GM19043 (cell line): ENCODE measurements around the gene MRPL11.
"Not testable (repeated sequence)": the region's sequence is repeated elsewhere in the genome, so short reads cannot be mapped to it uniquely, and the experiment has no call there.

Source experiments
- ATAC-seq: cut with Tn5 transposase; IDR thresholded peaks from one replicate; pipeline ENCODE4 v1.9.1; 2021; ENCODE audit warnings: low read depth; ENCODE audit not compliant: unreplicated experiment

The MRPL11 gene

GRCh38 chr11:66467756-66468155, 29.1 kb upstream of the MRPL11 start:
- ATAC-seq: no peak

- ATAC-seq: peak; percentile 16
Measured at GRCh38 chr11:66467034-66467659, 28.5 kb upstream of the MRPL11 start.

- ATAC-seq: peak; percentile 77
Measured at GRCh38 chr11:66466225-66467033, 27.8 kb upstream of the MRPL11 start, which contains the start of gene PELI3. TSS of gene PELI3 (plus strand) at chr11:66466905. CDS start at chr11:66468129, 1,224 bp downstream.

- ATAC-seq: no peak
Measured at GRCh38 chr11:66465373-66466224, 27.0 kb upstream of the MRPL11 start.

- no peak for ATAC-seq
Measured at GRCh38 chr11:66464916-66465315, 26.3 kb upstream of the MRPL11 start.

GRCh38 chr11:66464116-66464515, 25.5 kb upstream of the MRPL11 start:
- ATAC-seq: not testable (repeated sequence)

GRCh38 chr11:66462911-66463310, 24.3 kb upstream of the MRPL11 start:
- ATAC-seq: no peak

- no peak for ATAC-seq
Measured at GRCh38 chr11:66462010-66462409, 23.4 kb upstream of the MRPL11 start.

GRCh38 chr11:66459138-66459778, 20.6 kb upstream of the MRPL11 start:
- ATAC-seq: no peak

GRCh38 chr11:66457826-66458225, 19.2 kb upstream of the MRPL11 start:
- ATAC-seq: no peak

- no peak for ATAC-seq
Measured at GRCh38 chr11:66454828-66455227, 16.2 kb upstream of the MRPL11 start.

GRCh38 chr11:66454247-66454646, 15.6 kb upstream of the MRPL11 start:
- ATAC-seq: no peak

GRCh38 chr11:66451663-66452062, 13.0 kb upstream of the MRPL11 start:
- ATAC-seq: no peak

GRCh38 chr11:66450560-66450959, 11.9 kb upstream of the MRPL11 start:
- no peak for ATAC-seq

GRCh38 chr11:66448523-66448922, 9.9 kb upstream of the MRPL11 start:
- no peak for ATAC-seq

- no peak for ATAC-seq
Measured at GRCh38 chr11:66447012-66447411, 8.4 kb upstream of the MRPL11 start.

- no peak for ATAC-seq
Measured at GRCh38 chr11:66443602-66444001, 5.0 kb upstream of the MRPL11 start.

GRCh38 chr11:66440940-66441282, 2.3 kb upstream of the MRPL11 start:
- not testable (repeated sequence) for ATAC-seq

GRCh38 chr11:66440101-66440939, 1.7 kb upstream of the MRPL11 start:
- not testable (repeated sequence) for ATAC-seq

- ATAC-seq: no peak
Measured at GRCh38 chr11:66437979-66438503, 607 bp downstream of the MRPL11 start.
